Progenitor cell of endocrine pancreas (in vitro differentiated cells): ENCODE results near the gene SELENOK. TPM values are rescaled to one million over a fixed set of nuclear protein-coding genes. Genes with fewer than 3 reads are reported as not detected.

Experiments used
- DNase-seq: peaks from one replicate; pipeline ENCODE4 v3.0.0; 2021; ENCODE audit warnings: low spot score; ENCODE audit not compliant: unreplicated experiment
- H3K27ac Mint-ChIP-seq: 2 replicates; pipeline ENCODE4 v1.8.0; 2021; ENCODE audit warnings: mild to moderate bottlenecking, moderate library complexity, mixed read lengths
- H3K27me3 Mint-ChIP-seq: 2 replicates; pipeline ENCODE4 v1.8.0; 2021; ENCODE audit warnings: mixed read lengths
- H3K36me3 Mint-ChIP-seq: 2 replicates; pipeline ENCODE4 v1.8.0; 2022; ENCODE audit warnings: mixed read lengths; ENCODE audit not compliant: insufficient read depth
- H3K4me1 Mint-ChIP-seq: 2 replicates; pipeline ENCODE4 v1.8.0; 2021; ENCODE audit warnings: low read depth, mixed read lengths
- H3K4me3 Mint-ChIP-seq: 2 replicates; pipeline ENCODE4 v1.8.0; 2021; ENCODE audit warnings: low read depth, mild to moderate bottlenecking, moderate library complexity, mixed read lengths
- H3K9me3 Mint-ChIP-seq: 2 replicates; pipeline ENCODE4 v1.8.0; 2021; ENCODE audit warnings: low read depth, mixed read lengths
- CTCF ChIP-seq: fragments of 200-600 bp; sonication (generic); IDR thresholded peaks from one replicate; pipeline ENCODE4 v1.5.0; 2021; ENCODE audit warnings: antibody characterized with exemption, mild to moderate bottlenecking; ENCODE audit not compliant: unreplicated experiment
- total RNA-seq: library from RNA; stranded (reverse); gene quantifications from 2 replicates; pipeline ENCODE4 v1.2.1, GENCODE V29; 2021

SELENOK gene
- total RNA-seq, 1 donor from 2014 or later: 40.2 TPM

GRCh38 chr3:53865732-53866499 lies 25.7 kb downstream of the SELENOK start:
- peaks cover 32% of the 10 kb centered on the region for H3K36me3 Mint-ChIP-seq
- no peaks in the 10 kb centered on the region for H3K27me3 Mint-ChIP-seq
- H3K4me1 Mint-ChIP-seq: peaks cover 6% of the 10 kb centered on the region
- H3K27ac Mint-ChIP-seq: no peak overlapping the region
- no peak overlapping the region for H3K4me3 Mint-ChIP-seq
- TF ChIP-seq CTCF: no peak
- H3K9me3 Mint-ChIP-seq: no peaks in the 10 kb centered on the region
- DNase-seq: no peak

GRCh38 chr3:53863145-53863544 lies 28.5 kb downstream of the SELENOK start:
- peaks cover 33% of the 10 kb centered on the region for H3K36me3 Mint-ChIP-seq
- no peaks in the 10 kb centered on the region for H3K9me3 Mint-ChIP-seq
- peaks cover 6% of the 10 kb centered on the region for H3K4me1 Mint-ChIP-seq

GRCh38 chr3:53862241-53862640 lies 29.4 kb downstream of the SELENOK start:
- DNase-seq: no peak
- Mint-ChIP-seq H3K4me3 (no peak overlapping the region), H3K4me1 (peaks cover 6% of the 10 kb centered on the region), H3K27me3 (no peaks in the 10 kb centered on the region), H3K36me3 (peaks cover 34% of the 10 kb centered on the region), H3K9me3 (no peaks in the 10 kb centered on the region), H3K27ac (no peak overlapping the region)
- no peak for TF ChIP-seq CTCF

More at GRCh38 chr3:53863145-53863544, 28.5 kb downstream of the SELENOK start:
- no peak for DNase-seq
- Mint-ChIP-seq H3K27me3 (no peaks in the 10 kb centered on the region), H3K27ac (no peak overlapping the region), H3K4me3 (no peak overlapping the region)
- no peak for TF ChIP-seq CTCF

- Mint-ChIP-seq H3K9me3 (no peaks in the 10 kb centered on the region), H3K27ac (no peak overlapping the region), H3K27me3 (no peaks in the 10 kb centered on the region), H3K4me1 (peaks cover 6% of the 10 kb centered on the region), H3K4me3 (no peak overlapping the region), H3K36me3 (peaks cover 32% of the 10 kb centered on the region)
- TF ChIP-seq CTCF: no peak
- no peak for DNase-seq
Measured at GRCh38 chr3:53860196-53860595, 31.5 kb downstream of the SELENOK start.

- Mint-ChIP-seq H3K4me3 (no peak overlapping the region), H3K27me3 (no peaks in the 10 kb centered on the region), H3K9me3 (no peaks in the 10 kb centered on the region), H3K4me1 (peaks cover 6% of the 10 kb centered on the region), H3K36me3 (peaks cover 25% of the 10 kb centered on the region), H3K27ac (no peak overlapping the region)
- TF ChIP-seq CTCF: no peak
- no peak for DNase-seq
Measured at GRCh38 chr3:53859178-53859577, 32.5 kb downstream of the SELENOK start.
